HepG2 (cell line): Measurements from ENCODE around the gene TBC1D1. TPM values are rescaled to one million over a fixed set of nuclear protein-coding genes. Genes with fewer than 3 reads are reported as not detected.
A peak's percentile ranks its signal among the peaks of the same experiment; 100 is the strongest.

Source experiments
- HNF1B ChIP-seq: sonication (generic); formaldehyde crosslinking; IDR thresholded peaks from 2 replicates; pipeline ENCODE4 v1.5.1; 2020; ENCODE audit warnings: mild to moderate bottlenecking, moderate library complexity, missing genetic modification reagents
- NR2C2 ChIP-seq: sonication (generic); formaldehyde crosslinking; IDR thresholded peaks from 2 replicates; pipeline ENCODE4 v1.4.0; 2020; ENCODE audit warnings: missing genetic modification reagents, mild to moderate bottlenecking, moderate library complexity, borderline replicate concordance
- ONECUT2 ChIP-seq: sonication (generic); formaldehyde crosslinking; IDR thresholded peaks from 2 replicates; pipeline ENCODE4 v1.4.0; 2020; ENCODE audit warnings: missing genetic modification reagents
- POGZ ChIP-seq: sonication (generic); formaldehyde crosslinking; IDR thresholded peaks from 2 replicates; pipeline ENCODE4 v1.4.0; 2020; ENCODE audit warnings: mild to moderate bottlenecking, missing genetic modification reagents
- PRPF4 ChIP-seq: fragments of 200-400 bp; formaldehyde crosslinking; IDR thresholded peaks from 2 replicates; pipeline ENCODE4 v1.6.1; 2016; ENCODE audit warnings: low read length, low read depth; ENCODE audit not compliant: poor library complexity, severe bottlenecking
- RFX1 ChIP-seq: fragments of 450-650 bp; IDR thresholded peaks from 2 replicates; pipeline ENCODE4 v1.6.1; 2017
- SALL1 ChIP-seq: sonication (generic); formaldehyde crosslinking; IDR thresholded peaks from 2 replicates; pipeline ENCODE4 v1.8.0; 2022; ENCODE audit warnings: mild to moderate bottlenecking, missing genetic modification reagents
- SP5 ChIP-seq: IDR thresholded peaks from 2 replicates; pipeline ENCODE4 v1.6.1; 2016; ENCODE audit warnings: low read depth, borderline replicate concordance
- TEAD3 ChIP-seq: optimal IDR thresholded peaks from 2 replicates; pipeline ENCODE3; 2016; ENCODE audit warnings: borderline replicate concordance
- ZFP91 ChIP-seq: sonication (generic); formaldehyde crosslinking; IDR thresholded peaks from 2 replicates; pipeline ENCODE4 v1.9.0; 2022; ENCODE audit warnings: missing genetic modification reagents, mild to moderate bottlenecking, borderline replicate concordance
- ZNF513 ChIP-seq: sonication (generic); formaldehyde crosslinking; conservative IDR thresholded peaks from 2 replicates; pipeline ENCODE4 v1.5.0; 2020; ENCODE audit warnings: missing genetic modification reagents
- ZNF530 ChIP-seq: sonication (generic); formaldehyde crosslinking; IDR thresholded peaks from 2 replicates; pipeline ENCODE4 v1.5.0; 2020; ENCODE audit warnings: low read depth, mild to moderate bottlenecking, missing genetic modification reagents
- ZNF609 ChIP-seq: sonication (generic); formaldehyde crosslinking; IDR thresholded peaks from 2 replicates; pipeline ENCODE4 v1.4.0; 2020; ENCODE audit warnings: mild to moderate bottlenecking, missing genetic modification reagents, borderline replicate concordance
- ZNF784 ChIP-seq: sonication (generic); formaldehyde crosslinking; IDR thresholded peaks from 2 replicates; pipeline ENCODE4 v1.5.1; 2020; ENCODE audit warnings: missing genetic modification reagents, mild to moderate bottlenecking, borderline replicate concordance
- polyA plus RNA-seq, 8 experiments: library from polyadenylated mRNA; depleted of rRNA in 3 of 8; stranded (reverse) in 7 of 8; unstranded in 1 of 8; fragments of >200 nt; fragmentation: Illumina TruSeq in 4 of 8; extraction: Trizol in 4 of 8; gene quantifications; 2 replicates each; pipeline versions ENCODE4 v1.2.1 to v1.2.3, GENCODE V29; 2011 to 2016; ENCODE audit warnings: low read depth in 4 of 8, missing spikeins in 1 of 8, mixed read lengths in 1 of 8; ENCODE audit not compliant: insufficient read depth in 1 of 8
- total RNA-seq, 5 experiments: library from RNA; depleted of rRNA; stranded (reverse); fragments of >200 nt; fragmentation: Illumina TruSeq; extraction: Trizol; gene quantifications; 2 replicates each; pipeline ENCODE4 v1.2.3, GENCODE V29; 2016; ENCODE audit warnings: low read depth in 1 of 5

TBC1D1 gene
- total and polyA plus RNA-seq, 2 of the 13 experiments (the other 11 are each of a cell fraction or from before 2014, with no cell fraction given), result 37.3 to 62.8 TPM

GRCh38 chr4:38080061-38080974 is 189.4 kb downstream of the TBC1D1 start (continued):
- 0 out of 2 replicates have a peak, but pooled peaks have one; percentile 21 for TF ChIP-seq ZFP91 (CRISPR knock-in tag)
- peak; percentile 22; the same call in 1 of the 2 replicates for TF ChIP-seq NR2C2 (CRISPR knock-in tag)
- TF ChIP-seq ZNF609 (CRISPR knock-in tag), result peak; percentile 52; the same call in 1 of the 2 replicates
- TF ChIP-seq ZNF513 (CRISPR knock-in tag), result no peak
- TF ChIP-seq ZNF784 (CRISPR knock-in tag), result peak; percentile 39; the same call in 1 of the 2 replicates
- peak; percentile 53 for TF ChIP-seq POGZ (CRISPR knock-in tag)
- no peak for TF ChIP-seq RFX1
- TF ChIP-seq HNF1B (CRISPR knock-in tag), result 0 out of 2 replicates have a peak, but pooled peaks have one; percentile 28
- no peak for TF ChIP-seq PRPF4
- no peak for TF ChIP-seq ZNF530
- TF ChIP-seq SALL1 (CRISPR knock-in tag), result 0 out of 2 replicates have a peak, but pooled peaks have one; percentile 21
- TF ChIP-seq TEAD3, result peak; percentile 15
- 0 out of 2 replicates have a peak, but pooled peaks have one; percentile 19 for TF ChIP-seq SP5 (CRISPR knock-in tag)
- no peak for TF ChIP-seq ONECUT2 (CRISPR knock-in tag)
